Measurements from ENCODE around the gene UNC13D.

DNA sequence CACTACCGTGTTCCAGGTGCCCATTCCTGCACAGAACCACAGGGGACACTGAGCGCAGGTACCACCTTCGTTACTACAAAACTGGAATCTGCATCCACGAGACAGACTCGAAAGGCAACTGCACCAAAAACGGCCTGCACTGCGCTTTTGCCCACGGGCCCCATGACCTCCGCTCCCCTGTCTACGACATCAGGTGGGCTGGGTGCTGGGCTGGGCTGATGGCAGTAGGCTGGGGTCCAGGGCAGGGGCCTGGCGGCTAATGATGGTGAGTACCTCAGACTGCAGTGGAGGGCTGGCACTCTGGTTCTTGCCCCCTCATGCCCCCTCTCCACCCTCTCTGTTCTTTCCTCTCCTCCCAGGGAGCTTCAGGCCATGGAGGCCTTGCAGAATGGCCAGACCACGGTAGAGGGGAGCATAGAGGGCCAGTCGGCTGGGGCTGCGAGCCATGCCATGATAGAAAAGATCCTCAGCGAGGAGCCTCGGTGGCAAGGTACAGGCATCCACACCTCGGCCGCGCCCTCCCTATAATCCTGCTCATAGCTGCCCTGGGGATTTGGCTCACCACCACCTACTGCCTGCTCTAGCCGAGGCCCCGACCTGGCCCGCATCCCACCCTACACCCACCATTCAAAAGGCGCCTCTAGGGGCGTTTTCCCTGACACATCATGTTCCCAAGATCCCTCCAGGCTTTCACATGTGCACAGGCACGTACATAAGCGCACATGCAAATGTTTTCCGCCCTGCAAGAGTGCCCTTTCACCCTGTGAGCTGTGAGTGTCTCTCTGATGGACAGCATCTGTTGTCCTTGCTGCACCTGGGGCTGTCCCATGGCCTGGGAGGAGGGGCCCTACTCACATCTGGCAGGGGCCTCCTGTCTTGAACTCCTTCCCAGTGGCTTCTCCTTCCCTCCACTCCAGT lies 31.8 kb downstream of the UNC13D start:
- TF ChIP-seq, protein P1, sequence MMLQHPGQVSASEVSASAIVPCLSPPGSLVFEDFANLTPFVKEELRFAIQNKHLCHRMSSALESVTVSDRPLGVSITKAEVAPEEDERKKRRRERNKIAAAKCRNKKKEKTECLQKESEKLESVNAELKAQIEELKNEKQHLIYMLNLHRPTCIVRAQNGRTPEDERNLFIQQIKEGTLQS (IDR thresholded peaks at IDR 0.05), result no peak
- no peak for TF ChIP-seq SRF (IDR thresholded peaks at IDR 0.05; ENCODE audit: low read depth)
- TF ChIP-seq YY1 (IDR thresholded peaks at IDR 0.05; ENCODE audit: extremely low read depth, insufficient replicate concordance, low read depth, low read length), result no peak
- TF ChIP-seq POLR2A (IDR thresholded peaks at IDR 0.05; ENCODE audit: borderline replicate concordance, extremely low read depth, insufficient read depth, insufficient read length), result no peak
- no peak for TF ChIP-seq SIN3A (IDR thresholded peaks at IDR 0.05; ENCODE audit: low read depth)
- TF ChIP-seq EGR1 (IDR thresholded peaks at IDR 0.05; ENCODE audit: low read depth), result no peak
- no peak for TF ChIP-seq SP1 (IDR thresholded peaks at IDR 0.05; ENCODE audit: low read depth)
- TF ChIP-seq, protein P2, sequence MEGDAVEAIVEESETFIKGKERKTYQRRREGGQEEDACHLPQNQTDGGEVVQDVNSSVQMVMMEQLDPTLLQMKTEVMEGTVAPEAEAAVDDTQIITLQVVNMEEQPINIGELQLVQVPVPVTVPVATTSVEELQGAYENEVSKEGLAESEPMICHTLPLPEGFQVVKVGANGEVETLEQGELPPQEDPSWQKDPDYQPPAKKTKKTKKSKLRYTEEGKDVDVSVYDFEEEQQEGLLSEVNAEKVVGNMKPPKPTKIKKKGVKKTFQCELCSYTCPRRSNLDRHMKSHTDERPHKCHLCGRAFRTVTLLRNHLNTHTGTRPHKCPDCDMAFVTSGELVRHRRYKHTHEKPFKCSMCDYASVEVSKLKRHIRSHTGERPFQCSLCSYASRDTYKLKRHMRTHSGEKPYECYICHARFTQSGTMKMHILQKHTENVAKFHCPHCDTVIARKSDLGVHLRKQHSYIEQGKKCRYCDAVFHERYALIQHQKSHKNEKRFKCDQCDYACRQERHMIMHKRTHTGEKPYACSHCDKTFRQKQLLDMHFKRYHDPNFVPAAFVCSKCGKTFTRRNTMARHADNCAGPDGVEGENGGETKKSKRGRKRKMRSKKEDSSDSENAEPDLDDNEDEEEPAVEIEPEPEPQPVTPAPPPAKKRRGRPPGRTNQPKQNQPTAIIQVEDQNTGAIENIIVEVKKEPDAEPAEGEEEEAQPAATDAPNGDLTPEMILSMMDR (IDR thresholded peaks at IDR 0.05 in 2 of 3, conservative IDR thresholded peaks at IDR 0.05 in 1 of 3; ENCODE audit: borderline replicate concordance in 1 of 3, insufficient read depth in 1 of 3, low read depth in 2 of 3, low read length in 2 of 3), result no peak
